GM18951 (cell line): ENCODE data around the gene FOXM1.

Experiments
- POLR2A ChIP-seq: IDR thresholded peaks from 4 replicates; pipeline ENCODE4 v1.6.1; 2011; ENCODE audit warnings: mild to moderate bottlenecking; ENCODE audit not compliant: insufficient read length, insufficient read depth; ENCODE audit errors: extremely low read depth
- in situ Hi-C: fragments of 300-500 bp; cut with MboI; formaldehyde crosslinking; loops from one replicate; pipeline ENCODE4 v1.12.0; 2022; ENCODE audit warnings: low sequenced_read_pairs, mixed read lengths, inconsistent platforms; ENCODE audit not compliant: unreplicated experiment

Gene FOXM1

GRCh38 chr12:2895051-2895451 lies 18.1 kb upstream of the FOXM1 start:
- no peak for TF ChIP-seq POLR2A
- in situ Hi-C loops = no loop called here

DNA sequence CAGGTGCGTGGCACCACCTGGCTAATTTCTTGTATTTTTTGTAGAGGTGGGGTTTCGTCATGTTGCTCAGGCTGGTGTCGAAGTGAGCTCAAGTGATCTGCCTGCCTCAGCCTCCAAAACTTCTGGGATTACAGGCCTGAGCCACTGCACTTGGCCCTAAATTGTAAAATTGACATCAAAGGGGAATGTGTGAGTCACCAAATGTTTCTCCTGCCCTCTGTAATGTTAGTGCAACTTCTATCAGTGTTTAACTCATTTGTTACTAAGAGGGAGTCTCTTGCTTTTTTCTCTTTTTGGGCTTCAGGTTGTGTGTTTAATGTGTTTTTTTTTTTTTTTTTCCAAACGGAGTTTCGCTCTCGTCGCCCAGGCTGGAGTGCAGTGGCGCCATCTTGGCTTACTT lies 16.0 kb upstream of the FOXM1 start:
- no peak for TF ChIP-seq POLR2A

DNA sequence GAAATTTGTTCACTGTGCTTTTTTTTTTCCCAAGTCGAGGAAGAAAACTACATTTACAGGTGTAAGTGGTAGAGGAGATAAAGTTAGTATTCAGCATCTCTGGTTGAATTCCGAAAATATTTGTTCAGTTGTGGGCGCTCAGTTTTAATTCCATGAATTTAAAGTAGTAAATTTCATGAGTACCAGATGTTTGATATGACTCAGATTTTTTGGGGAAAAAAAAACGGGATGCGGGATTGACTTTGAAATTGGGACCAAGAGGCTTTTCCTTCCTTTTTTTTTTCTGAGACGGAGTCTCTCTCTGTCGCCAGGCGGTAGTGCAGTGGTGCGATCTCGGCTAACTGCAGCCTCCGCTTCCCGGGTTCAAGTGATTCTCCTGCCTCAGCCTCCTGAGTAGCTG lies 15.3 kb upstream of the FOXM1 start:
- in situ Hi-C loops = no loop called here
- TF ChIP-seq POLR2A = no peak

More for the DNA sequence above, 16.0 kb upstream of the FOXM1 start:
- in situ Hi-C loops = no loop called here

DNA sequence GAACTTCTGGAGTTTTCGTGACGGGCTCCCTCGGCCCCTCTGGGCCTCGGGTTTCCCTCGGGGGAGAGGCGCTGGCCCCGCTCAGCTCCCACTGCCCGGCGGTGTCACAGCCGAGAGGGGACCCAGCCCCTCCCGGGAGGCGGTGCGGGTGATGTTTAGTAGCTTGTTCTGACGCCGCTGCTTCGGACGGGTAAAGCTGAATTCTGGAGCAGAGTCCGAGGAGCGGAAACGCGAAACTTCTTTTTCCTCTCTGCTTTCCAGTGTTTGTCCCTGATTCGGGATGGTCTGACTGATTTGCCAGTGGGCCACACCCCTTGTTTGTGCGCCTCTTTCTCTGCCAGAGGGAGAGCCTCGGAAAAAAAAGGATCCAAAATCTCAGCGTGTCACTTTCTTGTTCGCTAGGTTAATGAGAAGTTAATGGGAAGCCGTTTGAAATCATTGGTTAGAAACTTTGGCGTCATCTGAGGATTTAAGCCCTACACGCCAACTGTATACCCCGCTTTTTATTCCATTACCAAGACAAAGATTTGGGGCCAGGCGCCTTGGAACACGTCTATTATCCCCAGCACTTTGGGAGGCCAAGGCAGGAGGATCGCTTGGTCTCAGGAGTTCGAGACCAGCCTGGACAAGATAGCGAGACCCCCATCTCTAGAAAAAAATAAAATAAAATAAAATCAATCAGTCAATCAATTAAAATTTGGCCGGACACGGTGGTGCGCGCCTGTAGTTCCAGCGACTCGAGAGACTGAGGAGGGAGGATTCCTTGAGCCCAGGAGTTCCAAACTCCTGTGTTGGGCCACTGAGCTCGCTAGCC lies 14.5 kb upstream of the FOXM1 start:
- no peak for TF ChIP-seq POLR2A
- in situ Hi-C loops = no loop called here

DNA sequence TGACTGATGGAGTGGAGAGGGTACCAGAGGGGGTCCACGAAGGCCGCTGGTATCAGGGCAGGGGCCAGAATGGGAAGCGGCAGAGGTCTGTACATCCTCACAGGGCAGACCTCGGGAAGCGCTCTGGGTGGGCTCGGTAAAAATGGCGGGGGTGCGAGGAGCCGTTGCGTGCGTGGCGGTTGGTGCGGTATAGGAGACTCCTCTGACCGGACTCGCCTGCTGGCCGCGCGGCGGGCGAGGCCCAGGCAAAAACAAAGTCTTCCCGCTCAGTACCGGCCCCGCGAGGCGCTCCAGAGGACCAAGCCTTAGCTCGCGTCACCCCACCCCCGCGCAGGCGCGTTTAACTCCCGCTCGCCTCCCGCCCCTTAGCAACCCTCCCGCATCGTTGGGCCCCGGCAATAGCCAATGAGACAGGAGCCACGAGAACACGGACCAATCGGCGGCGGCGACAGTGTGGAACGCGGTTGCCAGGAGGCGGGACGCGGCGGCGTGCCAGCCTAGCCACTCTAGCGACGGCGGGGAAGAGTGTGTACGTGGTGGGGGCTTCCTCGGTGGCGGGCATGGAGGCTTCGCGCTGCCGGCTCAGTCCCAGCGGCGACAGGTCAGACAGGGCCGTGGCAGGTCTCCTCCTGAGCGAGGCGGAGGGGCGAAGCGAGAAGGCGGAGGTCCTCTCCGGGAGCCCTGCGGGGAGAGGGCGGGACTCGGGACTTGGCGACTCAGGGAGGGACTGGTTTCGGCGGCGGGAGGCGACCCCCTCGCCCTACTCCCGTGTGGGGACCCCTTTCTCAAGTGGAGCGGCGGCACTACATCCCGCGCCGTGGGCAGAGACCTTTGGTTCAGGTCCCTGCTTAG lies 13.6 kb upstream of the FOXM1 start, which contains the start of gene TULP3:
TULP3 (plus strand) TSS at position 504 of the 852 bp plus-strand sequence; CDS start at position 561, 57 bp downstream.
- TF ChIP-seq POLR2A = peak; percentile 68
- in situ Hi-C loops = no loop called here

GRCh38 chr12:2890001-2890387 lies 13.0 kb upstream of the FOXM1 start:
- in situ Hi-C loops = no loop called here
- TF ChIP-seq POLR2A = no peak

- in situ Hi-C loops = no loop called here
- TF ChIP-seq POLR2A = no peak
These were observed 9.9 kb upstream of the FOXM1 start for GRCh38 chr12:2886768-2887450.

GRCh38 chr12:2884810-2885209 lies 7.8 kb upstream of the FOXM1 start:
- in situ Hi-C loops = no loop called here
- no peak for TF ChIP-seq POLR2A

- no peak for TF ChIP-seq POLR2A
- in situ Hi-C loops = no loop called here
These were observed 2.9 kb upstream of the FOXM1 start for GRCh38 chr12:2879853-2880252.

DNA sequence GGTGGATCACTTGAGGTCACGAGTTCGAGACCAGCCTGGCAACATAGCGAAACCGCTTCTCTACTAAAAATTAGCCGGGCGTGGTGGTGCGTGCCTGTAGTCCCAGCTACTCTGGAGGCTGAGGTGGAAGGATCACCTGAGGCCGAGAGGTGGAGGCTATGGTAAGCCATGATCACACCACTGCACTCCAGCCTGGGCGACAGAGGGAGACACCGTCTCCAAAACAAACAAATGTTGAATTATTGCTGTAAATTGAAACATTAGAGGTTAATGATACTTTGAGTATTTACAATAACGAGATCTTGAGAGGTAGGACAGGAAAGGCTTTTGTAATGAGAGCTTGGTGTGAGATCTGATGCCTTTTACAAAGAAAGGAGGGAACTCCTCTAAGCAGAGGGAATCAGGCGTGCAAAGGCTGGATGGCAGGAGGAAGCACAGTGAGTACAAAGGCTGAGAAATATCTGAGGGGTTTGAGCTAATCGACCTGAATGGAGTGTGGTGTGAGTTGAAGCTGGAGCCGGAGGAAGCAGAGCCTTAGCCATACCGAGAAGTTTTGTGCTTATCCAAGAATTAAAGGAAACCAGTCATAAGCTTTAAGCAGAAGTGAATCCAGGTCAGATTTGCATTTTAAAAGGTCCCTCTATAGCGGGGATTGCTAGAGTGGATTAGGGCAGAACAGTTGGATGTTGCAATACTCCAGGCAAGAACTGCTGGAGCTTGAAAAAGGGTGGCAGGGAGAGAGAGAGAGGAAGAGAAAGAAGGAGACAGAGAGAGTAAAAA lies 1.2 kb upstream of the FOXM1 start:
- TF ChIP-seq POLR2A = no peak
- in situ Hi-C loops = no loop called here

- in situ Hi-C loops = no loop called here
- TF ChIP-seq POLR2A = no peak
These were observed 435 bp downstream of the FOXM1 start for GRCh38 chr12:2876431-2877046.

DNA sequence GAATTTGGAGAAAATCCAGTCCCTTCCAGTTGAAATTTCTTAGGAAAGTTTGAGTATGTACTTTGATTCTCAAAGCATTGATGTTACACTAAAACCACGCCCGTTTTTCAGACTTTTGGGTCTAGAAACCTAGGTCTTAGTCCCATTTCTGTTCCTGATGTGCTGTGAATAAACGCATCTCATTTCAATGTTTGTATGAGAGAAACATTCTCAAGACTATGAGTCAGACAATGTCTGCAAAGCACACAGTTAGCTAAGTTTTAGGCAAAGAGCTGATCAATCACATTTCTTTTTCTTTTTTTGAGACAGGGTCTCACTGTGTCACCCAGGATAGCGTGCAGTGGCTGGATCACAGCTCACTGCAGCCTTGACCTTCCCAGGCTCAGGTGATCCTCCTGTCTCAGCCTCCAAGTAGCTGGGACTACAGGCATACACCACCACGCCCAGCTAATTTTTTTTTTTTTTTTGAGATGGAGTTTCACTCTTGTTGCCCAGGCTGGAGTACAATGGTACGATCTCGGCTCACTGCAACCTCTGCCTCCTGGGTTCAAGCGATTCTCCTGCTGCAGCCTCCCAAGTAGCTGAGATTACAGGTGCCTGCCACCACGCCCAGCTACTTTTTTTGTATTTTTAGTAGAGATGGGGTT lies 7.9 kb downstream of the FOXM1 start:
- in situ Hi-C loops = loop anchor here (25.0 kb wide), 1 partner anchor 168 kb away; no protein-coding TSS in a partner anchor
